A549 (cell line): ENCODE data around the gene USP22. TPM values are rescaled to one million over a fixed set of nuclear protein-coding genes. Genes with fewer than 3 reads are reported as not detected.

Experiments
- ATAC-seq, 2 experiments: fragments of 200-7000 bp in 1 of 2; fragments of >200 bp in 1 of 2; cut with Nextera tagmentation in 1 of 2; cut with Tn5 transposase in 1 of 2; 3 replicates each; pipeline versions ENCODE4 v1.8.0 to v1.9.1; 2018 to 2020; ENCODE audit warnings: mild to moderate bottlenecking in 1 of 2, moderate library complexity in 1 of 2
- CTCF ChIA-PET: fragments of 300-600 bp; sonication (Branson Sonifier 250); formaldehyde crosslinking; extraction: SDS; loops from one replicate; lab custom pipeline; 2021; ENCODE audit warnings: antibody characterized with exemption, inconsistent platforms; lab: Yijun Ruan, JAX
- POLR2A ChIA-PET: fragments of 350-600 bp; formaldehyde crosslinking; extraction: SDS; loops from one replicate; lab custom pipeline; 2021; ENCODE audit warnings: antibody characterized with exemption, inconsistent platforms; lab: Yijun Ruan, JAX
- DNase-seq, 2 experiments: peaks; one replicate each; pipeline versions ENCODE4 v3.0.0 to v3.0.0-alpha.2; 2011 to 2016; ENCODE audit warnings: low read depth in 1 of 2, low spot score in 1 of 2
- FAIRE-seq: peaks from 2 replicates; lab custom pipeline; 2011; peaks lifted over from hg19 to GRCh38; lab: Jason Lieb, UNC
- H3K27ac ChIP-seq, 2 experiments: fragments of >200 bp; sonication (Bioruptor Twin); formaldehyde crosslinking; 3 replicates each; pipeline ENCODE4 v1.5.1; 2016 to 2017
- H3K4me1 ChIP-seq: fragments of >200 bp; sonication (Bioruptor Twin); formaldehyde crosslinking; 3 replicates; pipeline ENCODE4 v1.6.1; 2016
- H3K4me2 ChIP-seq: fragments of >200 bp; sonication (Bioruptor Twin); formaldehyde crosslinking; 3 replicates; pipeline ENCODE4 v1.6.1; 2016
- H3K4me3 ChIP-seq: fragments of >200 bp; sonication (Bioruptor Twin); formaldehyde crosslinking; 3 replicates; pipeline ENCODE4 v1.5.1; 2016
- H3K9me3 ChIP-seq: fragments of >200 bp; sonication (Bioruptor Twin); formaldehyde crosslinking; 3 replicates; pipeline ENCODE4 v1.6.1; 2016
- CHD2 ChIP-seq: fragments of 150-350 bp; IDR thresholded peaks from 2 replicates; pipeline ENCODE4 v1.6.1; 2014; ENCODE audit warnings: low read length; ENCODE audit not compliant: partially characterized antibody
- CHD4 ChIP-seq: fragments of 200-600 bp; sonication (generic); IDR thresholded peaks from 2 replicates; pipeline ENCODE4 v1.6.1; 2016; ENCODE audit warnings: antibody characterized with exemption, mild to moderate bottlenecking, borderline replicate concordance
- CTCF ChIP-seq: fragments of >200 bp; sonication (Bioruptor Twin); formaldehyde crosslinking; IDR thresholded peaks from 3 replicates; pipeline ENCODE4 v1.5.1; 2016
- ESRRA ChIP-seq: fragments of 150-350 bp; IDR thresholded peaks from 2 replicates; pipeline ENCODE4 v1.6.1; 2014; ENCODE audit warnings: mild to moderate bottlenecking, low read length, borderline replicate concordance
- FOSB ChIP-seq: fragments of 250-450 bp; sonication (Bioruptor Pico); IDR thresholded peaks from 2 replicates; pipeline ENCODE4 v1.5.0; 2020; ENCODE audit warnings: mild to moderate bottlenecking, moderate library complexity
- HDAC2 ChIP-seq: fragments of 200-600 bp; sonication (generic); IDR thresholded peaks from 2 replicates; pipeline ENCODE4 v1.6.1; 2016
- HOXB5 ChIP-seq: fragments of 250-450 bp; sonication (Bioruptor Pico); IDR thresholded peaks from 2 replicates; pipeline ENCODE4 v1.5.0; 2020; ENCODE audit warnings: mild to moderate bottlenecking, moderate library complexity
- JUN ChIP-seq, 2 experiments: fragments of >200 bp; sonication (Bioruptor Twin); formaldehyde crosslinking; IDR thresholded peaks; 2 replicates in 1 of 2; 3 replicates in 1 of 2; pipeline ENCODE4 v1.6.1; 2016 to 2017
- JUNB ChIP-seq: fragments of >200 bp; sonication (Bioruptor Twin); formaldehyde crosslinking; IDR thresholded peaks from 2 replicates; pipeline ENCODE4 v1.6.1; 2016
- KDM1A ChIP-seq: fragments of 200-600 bp; sonication (generic); IDR thresholded peaks from 2 replicates; pipeline ENCODE4 v1.6.1; 2016; ENCODE audit warnings: low read depth, mild to moderate bottlenecking
- KDM5A ChIP-seq: fragments of 200-600 bp; sonication (generic); IDR thresholded peaks from 2 replicates; pipeline ENCODE4 v1.6.1; 2016; ENCODE audit warnings: antibody characterized with exemption, mild to moderate bottlenecking
- NFE2L2 ChIP-seq: fragments of 150-350 bp; conservative IDR thresholded peaks from 2 replicates; pipeline ENCODE4 v1.6.1; 2014; ENCODE audit warnings: low read length
- NR3C1 ChIP-seq: fragments of >200 bp; sonication (Bioruptor Twin); formaldehyde crosslinking; IDR thresholded peaks from 3 replicates; pipeline ENCODE4 v1.6.1; 2017
- PHF8 ChIP-seq: fragments of 200-600 bp; sonication (generic); IDR thresholded peaks from 2 replicates; pipeline ENCODE4 v1.6.1; 2016; ENCODE audit warnings: low read depth, mild to moderate bottlenecking, antibody characterized with exemption, moderate library complexity, borderline replicate concordance
- POLR2AphosphoS2 ChIP-seq: conservative IDR thresholded peaks from 2 replicates; pipeline ENCODE4 v1.6.1; 2012; ENCODE audit warnings: low read length, improper control_type of control experiment, inconsistent platforms
- SMC3 ChIP-seq: fragments of >200 bp; sonication (Bioruptor Twin); formaldehyde crosslinking; IDR thresholded peaks from 3 replicates; pipeline ENCODE4 v1.6.1; 2018; ENCODE audit warnings: inconsistent platforms
- SREBF2 ChIP-seq: fragments of 450-650 bp; IDR thresholded peaks from 2 replicates; pipeline ENCODE4 v1.6.1; 2014; ENCODE audit warnings: mild to moderate bottlenecking, moderate library complexity
- TP53 ChIP-seq: fragments of 250-450 bp; sonication (Bioruptor Pico); IDR thresholded peaks from 2 replicates; pipeline ENCODE4 v1.5.0; 2021; ENCODE audit warnings: mild to moderate bottlenecking, moderate library complexity
- ZC3H11A ChIP-seq: fragments of 450-650 bp; IDR thresholded peaks from 2 replicates; pipeline ENCODE4 v1.6.1; 2014; ENCODE audit warnings: antibody characterized with exemption, mild to moderate bottlenecking
- ZFP36 ChIP-seq: fragments of 450-650 bp; IDR thresholded peaks from 2 replicates; pipeline ENCODE4 v1.6.1; 2014; ENCODE audit warnings: borderline replicate concordance; ENCODE audit not compliant: partially characterized antibody
- ZNF302 ChIP-seq: fragments of 250-450 bp; sonication (Bioruptor Pico); IDR thresholded peaks from 2 replicates; pipeline ENCODE4 v1.9.0; 2021; ENCODE audit warnings: inconsistent platforms, mild to moderate bottlenecking, moderate library complexity
- ZSCAN20 ChIP-seq: fragments of 250-450 bp; sonication (Bioruptor Pico); IDR thresholded peaks from 2 replicates; pipeline ENCODE4 v1.8.0; 2022; ENCODE audit warnings: mild to moderate bottlenecking, moderate library complexity
- WGBS: methylation state at CpG from one replicate; pipeline ENCODE4 v1.1.6; 2017; ENCODE audit errors: missing lambda C conversion rate; 5-methylcytosine and 5-hydroxymethylcytosine counted together
- polyA plus RNA-seq, 4 experiments: library from polyadenylated mRNA; depleted of rRNA in 3 of 4; stranded (reverse); fragments of >200 nt; fragmentation: RNase III in 1 of 4; extraction: RNeasy Plus Mini Kit Qiagen cat#74134 plus additional on column Dnase treatment in 1 of 4; gene quantifications; 2 replicates in 3 of 4; 3 replicates in 1 of 4; pipeline ENCODE4 v1.2.3, GENCODE V29; 2011 to 2017
- TF ChIP-seq, protein P1 (sequence below): fragments of >200 bp; sonication (Bioruptor Twin); formaldehyde crosslinking; IDR thresholded peaks from 2 replicates; pipeline ENCODE4 v1.6.1; 2016
- TF ChIP-seq, protein P2 (sequence below): IDR thresholded peaks from 2 replicates; pipeline ENCODE4 v1.6.1; 2012

Gene USP22
- polyA plus RNA-seq, 2 of the 4 experiments (the other 2 are of a cell fraction), result 130 to 293 TPM

GRCh38 chr17:21028192-21028591 is 14.6 kb downstream of the USP22 start:
- ATAC-seq, result no peak
- Histone ChIP-seq H3K9me3 (no peaks in the 10 kb centered on the region), H3K4me2 (no peak overlapping the region), H3K27ac (no peak overlapping the region), H3K4me3 (no peak overlapping the region)
- no peak for FAIRE-seq
- DNase-seq, result no peak
- CTCF ChIA-PET, result interaction anchor here (1.6 to 3.0 kb wide), 2 partner anchors 11 to 15 kb away, joined by 10 to 17 read pairs; partner anchors contain the start of gene USP22
- POLR2A ChIA-PET, result interaction anchor here (1.4 kb wide), 1 partner anchor 15 kb away, joined by 5 read pairs; the partner anchor contains the start of gene USP22
- TF ChIP-seq KDM5A (no peak), NFE2L2 (no peak), ESRRA (no peak), ZC3H11A (no peak), CTCF (no peak), ZFP36 (no peak), JUN (IDR thresholded peaks at IDR 0.05) (no peak), CHD2 (no peak), ZSCAN20 (CRISPR knock-in tag) (no peak), FOSB (no peak), NR3C1 (no peak)
- TF ChIP-seq, all 56 proteins: peak for 0
- WGBS, result 84% methylated on average over 13 of the region's 13 CpGs
- H3K4me1 ChIP-seq, result peaks cover 42% of the 10 kb centered on the region

DNA sequence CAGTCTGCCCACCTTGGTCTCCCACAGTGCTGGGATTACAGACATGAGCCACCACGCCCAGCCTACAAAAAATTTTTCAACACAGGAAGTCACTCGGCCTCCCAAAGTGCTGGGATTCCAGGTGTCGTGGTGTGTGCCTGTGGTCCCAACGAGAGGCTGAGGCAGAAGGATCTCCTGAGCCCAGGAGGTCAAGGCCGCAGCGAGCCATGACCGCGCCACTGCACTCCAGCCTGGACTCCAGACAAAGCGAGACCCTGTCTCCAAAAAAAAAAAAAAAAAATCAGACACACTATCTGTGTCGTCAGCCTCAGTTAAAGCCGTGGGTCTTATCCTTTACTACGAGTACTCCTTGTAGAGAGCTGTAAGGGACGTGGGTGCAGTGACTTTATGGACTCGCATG is 15.8 kb downstream of the USP22 start:
- ChIA-PET POLR2A (interaction anchor here (0.6 to 2.1 kb wide), 2 partner anchors 8 to 16 kb away, joined by 6 to 7 read pairs; partner anchors contain the start of gene USP22), CTCF (interaction anchor here (1.4 to 3.0 kb wide), 3 partner anchors 12 to 20 kb away, joined by 5 to 17 read pairs (median 10); partner anchors contain the start of gene USP22)
- H3K9me3 ChIP-seq, result no peaks in the 10 kb centered on the region
- no peak for ATAC-seq
- no peak overlapping the region for H3K27ac ChIP-seq
- WGBS, result 94% methylated on average over 14 of the region's 14 CpGs
- DNase-seq, result no peak
- FAIRE-seq, result no peak
- TF ChIP-seq JUNB, result no peak
- TF ChIP-seq KDM1A, result no peak
- TF ChIP-seq, protein P1, sequence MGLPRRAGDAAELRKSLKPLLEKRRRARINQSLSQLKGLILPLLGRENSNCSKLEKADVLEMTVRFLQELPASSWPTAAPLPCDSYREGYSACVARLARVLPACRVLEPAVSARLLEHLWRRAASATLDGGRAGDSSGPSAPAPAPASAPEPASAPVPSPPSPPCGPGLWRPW, result no peak
- TF ChIP-seq CHD4, result no peak
- no peak for TF ChIP-seq ZNF302 (CRISPR knock-in tag)
- no peak for TF ChIP-seq TP53
- TF ChIP-seq PHF8, result no peak
- TF ChIP-seq NR3C1, result no peak
- no peak for TF ChIP-seq CTCF
- TF ChIP-seq SMC3, result no peak
- no peak for TF ChIP-seq POLR2AphosphoS2
- no peak for TF ChIP-seq SREBF2
- TF ChIP-seq, protein P2, sequence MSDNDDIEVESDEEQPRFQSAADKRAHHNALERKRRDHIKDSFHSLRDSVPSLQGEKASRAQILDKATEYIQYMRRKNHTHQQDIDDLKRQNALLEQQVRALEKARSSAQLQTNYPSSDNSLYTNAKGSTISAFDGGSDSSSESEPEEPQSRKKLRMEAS, result no peak
- no peak for TF ChIP-seq HOXB5
- no peak for TF ChIP-seq HDAC2
- H3K4me2 ChIP-seq, result no peak overlapping the region
- no peak overlapping the region for H3K4me3 ChIP-seq
- peaks cover 32% of the 10 kb centered on the region for H3K4me1 ChIP-seq
